Measurements from ENCODE around the gene ST6GALNAC1. TPM values are rescaled to one million over a fixed set of nuclear protein-coding genes. Genes with fewer than 3 reads are reported as not detected.

ST6GALNAC1 gene
- polyA plus RNA-seq, 1 experiment = not detected

DNA sequence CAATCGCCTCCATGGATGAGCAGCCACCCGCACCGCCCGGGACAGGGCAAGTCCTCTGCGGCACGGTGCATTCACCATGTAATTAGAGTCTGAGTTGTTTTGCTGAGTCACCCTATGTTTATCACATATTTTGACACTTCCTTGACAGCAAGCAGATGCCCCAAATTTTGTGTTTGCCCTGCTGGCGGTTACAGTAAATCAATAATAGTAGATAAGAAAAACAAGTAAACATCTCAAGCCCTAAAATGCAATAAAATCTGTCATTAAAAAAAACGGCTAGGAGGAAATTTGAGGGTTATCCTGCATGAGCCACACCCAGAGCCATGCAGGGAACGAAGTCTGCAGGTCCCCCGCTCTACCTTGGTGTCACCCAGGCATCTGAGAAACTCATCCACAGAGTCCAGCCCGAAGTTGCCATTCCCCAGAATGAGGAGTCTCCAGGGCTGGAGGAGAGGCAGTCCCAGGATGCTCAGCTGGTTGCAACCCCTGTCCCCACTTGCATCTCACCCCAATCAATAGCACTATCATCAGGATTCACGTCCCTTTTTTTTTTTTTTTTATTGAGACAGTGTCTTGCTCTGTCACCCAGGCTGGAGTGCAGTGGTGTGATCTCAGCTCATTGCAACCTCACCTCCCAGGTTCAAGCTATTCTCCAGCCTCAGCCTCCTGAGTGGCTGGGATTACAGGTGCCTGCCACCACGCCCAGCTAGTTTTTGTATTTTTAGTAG, 16.5 kb upstream of the ST6GALNAC1 start:
- ChIA-PET POLR2A (no interaction called here), CTCF (no interaction called here)
- DNase-seq (ENCODE audit: low read depth, low spot score) = no peak

DNA sequence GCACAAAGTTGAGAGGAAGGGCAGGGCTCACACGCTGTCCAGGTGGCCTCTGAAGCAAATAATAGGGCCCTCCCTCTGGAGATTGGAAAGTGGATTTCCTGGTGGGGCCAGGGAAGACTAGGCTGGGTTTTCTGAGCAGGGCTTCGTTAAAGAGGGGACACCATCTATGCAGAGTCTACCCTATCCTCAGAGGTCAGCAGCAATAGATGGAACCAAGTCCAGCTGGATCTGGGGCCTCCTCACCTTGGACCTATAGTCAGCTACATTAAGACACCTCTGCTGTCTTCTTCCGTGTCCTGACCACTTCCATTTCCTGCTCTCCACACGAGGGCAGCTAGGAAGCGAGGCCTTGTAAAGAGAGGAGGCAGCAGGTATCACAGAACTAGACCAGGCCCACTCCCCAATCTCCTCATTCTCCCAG, 14.7 kb upstream of the ST6GALNAC1 start:
- ChIA-PET CTCF (interaction anchor here (2.6 kb wide), 1 partner anchor 34 kb away, joined by 10 read pairs; no protein-coding TSS in a partner anchor), POLR2A (no interaction called here)
- no peak overlapping the region for H3K27ac ChIP-seq (ENCODE audit: low read depth, low read length)
- H3K9me3 ChIP-seq (ENCODE audit: control insufficient read depth, insufficient read depth, low read length) = no peaks in the 10 kb centered on the region; the same call in 1 of the 2 replicates
- DNase-seq (ENCODE audit: low read depth, low spot score) = no peak
- TF ChIP-seq, protein P1, sequence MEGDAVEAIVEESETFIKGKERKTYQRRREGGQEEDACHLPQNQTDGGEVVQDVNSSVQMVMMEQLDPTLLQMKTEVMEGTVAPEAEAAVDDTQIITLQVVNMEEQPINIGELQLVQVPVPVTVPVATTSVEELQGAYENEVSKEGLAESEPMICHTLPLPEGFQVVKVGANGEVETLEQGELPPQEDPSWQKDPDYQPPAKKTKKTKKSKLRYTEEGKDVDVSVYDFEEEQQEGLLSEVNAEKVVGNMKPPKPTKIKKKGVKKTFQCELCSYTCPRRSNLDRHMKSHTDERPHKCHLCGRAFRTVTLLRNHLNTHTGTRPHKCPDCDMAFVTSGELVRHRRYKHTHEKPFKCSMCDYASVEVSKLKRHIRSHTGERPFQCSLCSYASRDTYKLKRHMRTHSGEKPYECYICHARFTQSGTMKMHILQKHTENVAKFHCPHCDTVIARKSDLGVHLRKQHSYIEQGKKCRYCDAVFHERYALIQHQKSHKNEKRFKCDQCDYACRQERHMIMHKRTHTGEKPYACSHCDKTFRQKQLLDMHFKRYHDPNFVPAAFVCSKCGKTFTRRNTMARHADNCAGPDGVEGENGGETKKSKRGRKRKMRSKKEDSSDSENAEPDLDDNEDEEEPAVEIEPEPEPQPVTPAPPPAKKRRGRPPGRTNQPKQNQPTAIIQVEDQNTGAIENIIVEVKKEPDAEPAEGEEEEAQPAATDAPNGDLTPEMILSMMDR (IDR thresholded peaks at IDR 0.05; ENCODE audit: low read depth, low read length) = no peak
- no peak overlapping the region for H3K4me3 ChIP-seq (ENCODE audit: low read depth, low read length)
- H3K27me3 ChIP-seq (ENCODE audit: control insufficient read depth, insufficient read depth, low read length) = peaks cover 9% of the 10 kb centered on the region

More for the DNA sequence above, 16.5 kb upstream of the ST6GALNAC1 start:
- no peak overlapping the region for H3K4me3 ChIP-seq (ENCODE audit: low read depth, low read length)
- TF ChIP-seq, protein P1 (IDR thresholded peaks at IDR 0.05; ENCODE audit: low read depth, low read length) = no peak
- H3K9me3 ChIP-seq (ENCODE audit: control insufficient read depth, insufficient read depth, low read length) = no peaks in the 10 kb centered on the region
- H3K27ac ChIP-seq (ENCODE audit: low read depth, low read length) = no peak overlapping the region
- H3K27me3 ChIP-seq (ENCODE audit: control insufficient read depth, insufficient read depth, low read length) = peaks cover 9% of the 10 kb centered on the region

DNA sequence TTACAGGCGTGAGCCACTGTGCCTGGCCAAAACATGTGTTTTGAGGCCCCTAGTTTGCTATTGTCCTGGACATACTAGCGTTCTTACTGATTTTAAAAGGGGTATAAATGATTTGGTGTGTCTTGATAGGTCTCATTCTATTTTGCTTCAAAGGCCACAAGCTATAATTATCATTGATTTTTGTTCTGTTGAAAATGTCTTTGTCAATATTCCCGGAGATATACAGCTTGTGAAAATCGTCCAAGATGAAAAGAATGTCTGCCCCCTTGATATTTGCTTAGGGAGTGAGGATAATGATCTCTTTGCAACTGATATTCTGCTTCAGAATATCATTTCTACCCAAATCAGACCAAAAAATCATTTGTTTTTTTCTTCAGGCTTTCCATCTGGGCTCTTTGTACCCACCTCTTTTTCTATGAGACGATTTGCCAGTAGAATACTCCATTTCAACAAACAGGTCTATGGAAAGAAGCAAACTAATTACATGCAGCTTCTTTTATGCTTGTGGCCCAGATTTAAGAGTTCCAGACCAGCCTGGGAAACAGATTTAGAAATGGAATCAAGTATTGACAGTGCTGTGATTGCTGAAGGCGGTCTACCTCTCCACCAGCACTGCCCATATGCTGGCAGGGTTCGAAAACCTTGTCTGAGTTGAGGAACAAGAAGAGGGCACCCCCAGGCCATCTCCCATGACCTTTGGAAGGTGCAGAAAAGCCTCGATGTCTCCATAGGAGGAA, 14.1 kb upstream of the ST6GALNAC1 start:
- ChIA-PET POLR2A (no interaction called here), CTCF (interaction anchor here (2.6 kb wide), 1 partner anchor 33 kb away, joined by 10 read pairs; no protein-coding TSS in a partner anchor)
- Histone ChIP-seq H3K27me3 (ENCODE audit: control insufficient read depth, insufficient read depth, low read length) (peaks cover 9% of the 10 kb centered on the region), H3K9me3 (ENCODE audit: control insufficient read depth, insufficient read depth, low read length) (peaks cover 2% of the 10 kb centered on the region), H3K27ac (ENCODE audit: low read depth, low read length) (no peak overlapping the region), H3K4me3 (ENCODE audit: low read depth, low read length) (no peak overlapping the region)
- TF ChIP-seq, protein P1 (IDR thresholded peaks at IDR 0.05; ENCODE audit: low read depth, low read length) = no peak
- DNase-seq (ENCODE audit: low read depth, low spot score) = no peak

DNA sequence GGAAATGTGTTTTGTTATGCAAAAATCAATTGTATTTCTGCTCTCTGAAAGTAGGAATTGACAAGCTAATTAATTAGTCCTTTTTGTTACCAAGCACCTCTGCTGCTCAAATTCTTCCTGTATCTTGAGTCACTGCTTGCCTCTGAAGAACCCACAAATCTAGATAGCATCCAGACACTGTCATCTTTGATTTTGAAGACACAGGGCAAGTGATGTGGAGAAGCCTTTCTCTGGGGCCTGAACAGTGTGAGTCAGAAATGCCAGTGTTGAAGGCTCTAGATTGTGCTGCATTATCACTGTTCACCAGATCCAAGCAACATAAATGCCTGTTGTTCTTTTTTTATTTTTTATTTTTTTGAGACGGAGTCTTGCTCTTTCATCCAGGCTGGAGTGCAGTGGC, 10.9 kb upstream of the ST6GALNAC1 start:
- no peak for DNase-seq (ENCODE audit: low read depth, low spot score)

More for the DNA sequence above, 10.9 kb upstream of the ST6GALNAC1 start:
- POLR2A ChIA-PET = interaction anchor here (0.7 kb wide), 3 partner anchors 17 to 714 kb away, joined by 3 to 5 read pairs (median 4); partner anchors contain the start of gene FBF1
- CTCF ChIA-PET = interaction anchor here (0.6 kb wide), 1 partner anchor 402 kb away, joined by 4 read pairs; no protein-coding TSS in a partner anchor
- peaks cover 10% of the 10 kb centered on the region for H3K9me3 ChIP-seq (ENCODE audit: control insufficient read depth, insufficient read depth, low read length)
- H3K4me3 ChIP-seq (ENCODE audit: low read depth, low read length) = no peak overlapping the region
- no peak overlapping the region for H3K27ac ChIP-seq (ENCODE audit: low read depth, low read length)
- H3K27me3 ChIP-seq (ENCODE audit: control insufficient read depth, insufficient read depth, low read length) = peaks cover 4% of the 10 kb centered on the region
- TF ChIP-seq, protein P1 (IDR thresholded peaks at IDR 0.05; ENCODE audit: low read depth, low read length) = no peak

All from AG04450 (cell line).